AG04450 (cell line): ENCODE measurements around the gene ACVR1B. TPM values are rescaled to one million over a fixed set of nuclear protein-coding genes. Genes with fewer than 3 reads are reported as not detected.

Source experiments
- CTCF ChIA-PET: fragments of 300-600, 350-600 bp; formaldehyde crosslinking; extraction: SDS; loops from one replicate; lab custom pipeline; 2022; ENCODE audit warnings: antibody characterized with exemption, inconsistent platforms; lab: Charles Lee
- POLR2A ChIA-PET: fragments of 350-600 bp; formaldehyde crosslinking; extraction: SDS; loops from one replicate; lab custom pipeline; 2021; ENCODE audit warnings: antibody characterized with exemption, inconsistent platforms; lab: Yijun Ruan, JAX
- DNase-seq: peaks from one replicate; pipeline ENCODE4 v3.0.0-alpha.2; 2011; ENCODE audit warnings: low read depth, low spot score
- H3K27ac ChIP-seq: one replicate; pipeline ENCODE4 v1.5.1; 2012; ENCODE audit warnings: low read depth, low read length, control low read depth
- H3K27me3 ChIP-seq: one replicate; pipeline ENCODE4 v1.6.0; 2012; ENCODE audit warnings: low read length; ENCODE audit not compliant: control insufficient read depth, insufficient read depth
- H3K4me3 ChIP-seq: 2 replicates; pipeline ENCODE4 v1.5.1; 2011; ENCODE audit warnings: mild to moderate bottlenecking, low read depth, low read length, control low read depth
- H3K9me3 ChIP-seq: 2 replicates; pipeline ENCODE4 v1.5.1; 2012; ENCODE audit warnings: low read length; ENCODE audit not compliant: control insufficient read depth, insufficient read depth
- polyA plus RNA-seq: library from polyadenylated mRNA; depleted of rRNA; stranded (reverse); fragments of >200 nt; gene quantifications from 2 replicates; pipeline ENCODE4 v1.2.3, GENCODE V29; 2011
- TF ChIP-seq, protein P1 (sequence below): IDR thresholded peaks from 2 replicates; pipeline ENCODE4 v1.5.1; 2011; ENCODE audit warnings: low read depth, low read length, control low read depth, inconsistent platforms

The ACVR1B gene
- polyA plus RNA-seq, 1 experiment = 16.4 TPM

DNA sequence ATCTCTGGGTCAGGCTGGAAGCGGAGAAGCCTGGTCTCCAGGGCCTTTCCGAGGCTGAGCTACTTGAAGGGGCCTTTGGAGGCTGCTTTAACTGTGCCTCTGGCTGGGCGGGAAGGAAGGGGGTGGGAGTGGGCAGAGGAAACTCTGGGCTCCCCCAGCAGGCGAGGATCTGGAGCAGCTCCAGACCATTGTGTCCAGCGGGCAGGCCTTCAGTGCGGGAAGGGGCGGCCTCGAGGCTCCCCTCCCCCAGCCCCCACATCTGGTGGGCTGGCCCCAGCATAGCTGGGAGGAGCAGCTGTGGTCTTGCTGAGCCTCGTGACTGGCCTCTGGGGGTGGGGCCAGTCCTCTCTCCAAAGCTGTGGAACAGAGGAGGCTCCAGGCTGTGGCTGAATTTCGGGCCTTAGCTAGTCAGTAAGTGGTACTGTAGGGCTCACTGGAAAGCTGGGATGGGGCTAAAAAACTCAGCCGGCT lies 58.7 kb downstream of the ACVR1B start:
- peaks cover 6% of the 10 kb centered on the region for H3K27me3 ChIP-seq
- CTCF ChIA-PET = interaction anchor here (0.6 to 15.4 kb wide), 9 partner anchors 12 to 1023 kb away, joined by 3 to 599 read pairs (median 4); no protein-coding TSS in a partner anchor
- H3K4me3 ChIP-seq = peak overlapping the region; percentile 43
- POLR2A ChIA-PET = interaction anchor here (0.7 to 1.8 kb wide), 7 partner anchors 11 to 141 kb away, joined by 3 to 9 read pairs (median 4); no protein-coding TSS in a partner anchor
- DNase-seq = peak; percentile 81
- H3K9me3 ChIP-seq = no peaks in the 10 kb centered on the region; the same call in 1 of the 2 replicates
- peak overlapping the region; percentile 87 for H3K27ac ChIP-seq
- TF ChIP-seq, protein P1, sequence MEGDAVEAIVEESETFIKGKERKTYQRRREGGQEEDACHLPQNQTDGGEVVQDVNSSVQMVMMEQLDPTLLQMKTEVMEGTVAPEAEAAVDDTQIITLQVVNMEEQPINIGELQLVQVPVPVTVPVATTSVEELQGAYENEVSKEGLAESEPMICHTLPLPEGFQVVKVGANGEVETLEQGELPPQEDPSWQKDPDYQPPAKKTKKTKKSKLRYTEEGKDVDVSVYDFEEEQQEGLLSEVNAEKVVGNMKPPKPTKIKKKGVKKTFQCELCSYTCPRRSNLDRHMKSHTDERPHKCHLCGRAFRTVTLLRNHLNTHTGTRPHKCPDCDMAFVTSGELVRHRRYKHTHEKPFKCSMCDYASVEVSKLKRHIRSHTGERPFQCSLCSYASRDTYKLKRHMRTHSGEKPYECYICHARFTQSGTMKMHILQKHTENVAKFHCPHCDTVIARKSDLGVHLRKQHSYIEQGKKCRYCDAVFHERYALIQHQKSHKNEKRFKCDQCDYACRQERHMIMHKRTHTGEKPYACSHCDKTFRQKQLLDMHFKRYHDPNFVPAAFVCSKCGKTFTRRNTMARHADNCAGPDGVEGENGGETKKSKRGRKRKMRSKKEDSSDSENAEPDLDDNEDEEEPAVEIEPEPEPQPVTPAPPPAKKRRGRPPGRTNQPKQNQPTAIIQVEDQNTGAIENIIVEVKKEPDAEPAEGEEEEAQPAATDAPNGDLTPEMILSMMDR = no peak

DNA sequence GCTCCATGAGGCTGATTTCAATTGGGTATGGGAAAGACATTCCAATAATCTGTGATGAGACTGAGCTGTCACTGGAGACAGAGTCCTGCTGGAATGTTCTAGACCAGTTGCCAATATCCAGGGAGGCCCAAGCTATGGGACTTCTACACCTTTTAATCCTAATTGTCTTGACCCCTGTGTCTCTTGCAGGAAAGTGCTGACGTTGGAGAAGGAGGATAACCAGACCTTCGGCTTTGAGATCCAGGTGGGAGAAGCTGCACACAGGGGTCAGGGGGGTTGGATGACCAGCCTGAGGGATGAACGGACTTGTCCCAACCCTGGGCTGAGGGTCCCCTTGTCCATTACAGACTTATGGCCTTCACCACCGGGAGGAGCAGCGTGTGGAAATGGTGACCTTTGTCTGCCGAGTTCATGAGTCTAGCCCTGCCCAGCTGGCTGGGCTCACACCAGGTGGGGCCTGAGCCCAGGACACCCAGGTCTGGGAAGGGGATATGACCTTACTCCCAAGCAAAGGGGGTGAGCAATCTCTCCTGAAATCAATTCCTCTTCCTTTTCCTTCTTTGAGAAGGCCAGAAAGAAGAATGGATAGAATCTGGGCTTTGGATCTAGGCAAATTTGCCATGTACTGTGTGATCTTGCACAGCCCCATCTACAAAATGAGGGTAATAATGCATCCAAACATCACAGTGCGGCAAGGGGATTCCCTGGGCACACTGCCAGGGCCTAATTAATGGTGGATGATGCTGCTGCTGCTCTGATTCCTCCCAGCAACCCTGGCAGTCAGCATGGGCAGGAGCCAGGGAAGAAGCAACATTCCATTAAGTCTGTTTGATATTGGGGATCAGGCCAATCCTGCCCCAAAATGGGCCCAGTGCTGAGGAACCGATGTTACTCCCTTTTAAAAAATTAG lies 59.4 kb downstream of the ACVR1B start:
- POLR2A ChIA-PET = interaction anchor here (0.7 to 1.8 kb wide), 7 partner anchors 10 to 142 kb away, joined by 3 to 9 read pairs (median 4); no protein-coding TSS in a partner anchor
- peak overlapping the region; percentile 43; the same call in 1 of the 2 replicates for H3K4me3 ChIP-seq
- no peaks in the 10 kb centered on the region; the same call in 1 of the 2 replicates for H3K9me3 ChIP-seq
- TF ChIP-seq, protein P1 = no peak
- peaks cover 5% of the 10 kb centered on the region for H3K27me3 ChIP-seq
- CTCF ChIA-PET = interaction anchor here (0.6 to 15.4 kb wide), 8 partner anchors 7 to 110 kb away, joined by 3 to 599 read pairs (median 4); no protein-coding TSS in a partner anchor
- peak overlapping the region; percentile 87 for H3K27ac ChIP-seq
- no peak for DNase-seq

DNA sequence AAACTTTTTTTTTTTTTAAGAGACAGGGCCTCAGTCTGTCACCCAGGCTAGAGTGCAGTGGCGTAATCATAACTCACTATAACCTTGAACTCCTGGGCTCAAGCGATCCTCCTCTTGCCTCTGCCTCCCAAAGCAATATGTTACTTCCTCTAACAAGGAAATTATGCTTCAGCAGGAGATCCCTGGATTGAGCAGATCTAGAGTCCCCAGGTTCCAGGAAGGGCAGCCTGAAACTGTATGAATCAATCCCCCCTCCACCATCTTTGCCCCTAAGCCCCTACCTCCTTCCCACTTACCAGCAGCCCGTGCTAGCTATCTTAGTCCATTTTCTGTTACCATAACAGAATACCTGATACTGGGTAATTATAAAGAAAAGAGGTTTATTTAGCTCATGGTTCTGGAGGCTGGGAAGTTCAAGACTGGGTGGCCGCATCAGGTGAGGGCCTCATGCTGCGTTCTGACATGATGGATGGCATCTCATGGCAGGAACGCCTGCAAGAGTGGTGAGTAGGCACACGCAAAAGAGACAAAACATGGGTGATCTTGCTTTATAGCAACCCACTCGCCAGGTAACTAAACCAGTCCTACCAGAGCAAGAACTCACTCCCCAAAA lies 60.2 kb downstream of the ACVR1B start:
- POLR2A ChIA-PET = no interaction called here
- H3K27me3 ChIP-seq = no peaks in the 10 kb centered on the region
- no peak for DNase-seq
- no peaks in the 10 kb centered on the region; the same call in 1 of the 2 replicates for H3K9me3 ChIP-seq
- H3K27ac ChIP-seq = no peak overlapping the region
- H3K4me3 ChIP-seq = no peak overlapping the region
- CTCF ChIA-PET = interaction anchor here (3.4 to 15.4 kb wide), 2 partner anchors 8 to 10 kb away, joined by 15 to 599 read pairs; no protein-coding TSS in a partner anchor
- TF ChIP-seq, protein P1 = no peak

DNA sequence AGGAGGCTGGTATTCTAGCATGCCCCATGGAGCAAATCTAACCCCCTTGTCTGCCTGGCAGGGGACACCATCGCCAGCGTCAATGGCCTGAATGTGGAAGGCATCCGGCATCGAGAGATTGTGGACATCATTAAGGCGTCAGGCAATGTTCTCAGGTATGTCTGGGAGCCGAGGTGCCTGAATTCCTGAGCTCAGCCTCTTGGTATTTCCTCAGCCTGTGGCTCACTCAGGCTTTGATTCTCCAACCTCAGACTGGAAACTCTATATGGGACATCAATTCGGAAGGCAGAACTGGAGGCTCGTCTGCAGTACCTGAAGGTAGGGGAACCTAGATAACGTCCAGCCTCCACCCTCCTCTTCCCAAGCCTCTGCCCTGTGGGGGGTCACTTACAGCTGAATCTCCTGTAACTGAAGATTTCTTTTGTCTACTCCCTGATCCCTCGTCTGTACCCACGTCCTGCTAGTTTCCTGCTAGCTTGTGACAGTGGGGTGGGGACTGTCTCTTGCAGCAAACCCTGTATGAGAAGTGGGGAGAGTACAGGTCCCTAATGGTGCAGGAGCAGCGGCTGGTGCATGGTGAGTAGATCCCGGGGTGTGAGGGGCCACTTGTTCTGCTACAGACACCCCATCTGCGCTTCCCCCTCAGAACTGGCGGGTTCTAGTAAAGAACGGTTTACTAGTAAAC lies 62.3 kb downstream of the ACVR1B start:
- Histone ChIP-seq H3K27ac (no peak overlapping the region), H3K9me3 (no peaks in the 10 kb centered on the region), H3K4me3 (no peak overlapping the region), H3K27me3 (no peaks in the 10 kb centered on the region)
- ChIA-PET CTCF (interaction anchor here (0.8 to 15.4 kb wide), 3 partner anchors 8 to 20 kb away, joined by 3 to 599 read pairs (median 15); no protein-coding TSS in a partner anchor), POLR2A (interaction anchor here (0.7 to 0.8 kb wide), 2 partner anchors 37 to 985 kb away, joined by 3 read pairs; no protein-coding TSS in a partner anchor)
- no peak for DNase-seq
- TF ChIP-seq, protein P1 = no peak
